CMK (cell line): ENCODE results near the gene BRDT.

ENCODE experiments used
- DNase-seq: peaks from one replicate; pipeline ENCODE4 v3.0.0-alpha.2; 2010; ENCODE audit warnings: low read depth

BRDT gene

DNA sequence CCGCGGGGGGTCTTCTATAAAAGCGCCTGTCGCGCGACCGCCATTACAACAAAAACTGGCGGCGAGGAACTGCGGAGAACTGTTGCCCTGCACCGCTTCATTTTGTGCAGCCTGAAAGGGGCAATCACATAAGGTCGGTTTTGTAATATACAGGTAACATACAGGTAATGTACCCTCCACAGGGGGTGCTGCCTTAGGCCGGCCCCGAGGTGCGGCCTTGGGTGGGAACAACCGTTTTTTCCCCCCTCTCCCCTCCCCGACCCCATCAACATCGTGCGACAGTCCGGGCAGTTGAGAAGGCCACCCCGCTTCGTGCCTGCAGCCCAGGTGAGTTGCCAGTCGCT lies at the start of gene BRDT:
TSS of gene BRDT (plus strand) at position 46 of the 344 bp plus-strand sequence. CDS start 13,354 bp downstream, outside the sequence.
- no peak for DNase-seq

DNA sequence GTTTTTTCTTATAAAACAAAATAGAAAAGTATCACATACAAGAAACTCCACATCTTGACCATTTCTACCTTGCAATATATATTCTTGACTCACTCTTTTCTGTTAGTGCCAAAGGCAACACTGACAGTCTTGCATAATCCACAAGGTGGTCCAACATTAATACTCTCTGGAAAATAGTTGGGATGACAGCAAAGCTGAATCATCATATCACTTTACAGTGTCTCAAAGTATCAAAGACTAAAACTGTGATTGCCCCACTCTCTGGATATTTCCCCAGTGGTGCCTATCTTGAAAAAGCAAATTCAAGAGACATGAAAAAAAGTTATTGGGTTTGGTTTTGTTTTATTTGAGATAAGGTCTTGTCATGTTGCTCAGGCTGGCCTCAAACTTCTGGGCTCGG lies 48.6 kb upstream of the BRDT start:
- DNase-seq, result no peak

DNA sequence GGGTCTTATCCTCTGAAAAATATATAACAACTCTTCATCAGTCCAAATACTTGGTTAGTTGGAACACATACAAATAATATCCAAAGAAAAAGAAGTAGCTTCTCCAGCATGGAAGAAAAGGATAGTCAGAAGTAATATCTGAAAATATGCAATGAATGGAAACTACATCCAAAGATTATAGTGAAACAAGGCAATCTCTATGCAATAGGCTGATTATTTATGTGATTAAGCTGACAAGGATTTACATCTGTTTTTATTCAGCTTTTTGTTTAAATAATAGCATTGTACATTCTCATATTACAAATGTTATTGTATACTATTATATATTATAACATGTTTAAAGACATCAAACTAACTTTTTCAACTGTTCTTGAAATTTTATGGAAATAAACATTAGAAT lies 48.0 kb upstream of the BRDT start:
- no peak for DNase-seq

DNA sequence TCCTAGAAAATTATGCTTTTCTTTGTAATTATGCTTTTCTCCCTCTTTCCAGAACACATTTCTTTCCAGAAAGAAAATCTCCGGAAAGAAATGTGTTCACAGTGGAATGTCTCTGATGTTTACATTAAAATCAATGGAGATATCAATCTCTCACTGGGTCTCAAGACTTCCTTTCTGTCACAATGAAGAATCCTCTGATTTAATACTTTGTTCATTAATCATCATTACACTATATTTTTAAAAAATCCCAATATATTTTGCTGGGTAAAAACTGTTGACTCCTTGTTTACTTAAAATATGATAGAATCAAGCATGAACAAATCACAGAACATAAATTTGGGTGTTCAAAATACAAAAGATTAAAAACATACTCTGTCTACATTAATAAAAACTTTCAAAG lies 36.9 kb upstream of the BRDT start:
- DNase-seq, result no peak

DNA sequence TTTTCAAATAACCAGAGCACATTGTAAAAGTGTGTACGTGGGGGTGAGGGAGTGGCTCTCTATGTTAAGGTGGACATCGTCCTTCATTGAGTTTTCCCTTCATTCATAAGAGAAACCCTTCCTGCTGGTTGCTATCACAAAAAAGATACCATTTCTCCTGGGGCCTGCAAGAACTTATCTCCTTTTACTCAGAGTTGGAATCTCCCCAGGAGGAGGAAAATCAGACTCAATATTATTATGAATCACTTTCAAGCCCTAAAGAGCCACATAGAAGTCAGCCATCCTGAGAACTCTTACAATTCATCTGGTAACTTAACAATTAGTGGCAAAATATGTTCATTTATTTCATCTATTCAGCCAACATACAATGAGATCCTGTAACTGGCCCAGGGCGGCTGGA lies 36.2 kb upstream of the BRDT start:
- no peak for DNase-seq

DNA sequence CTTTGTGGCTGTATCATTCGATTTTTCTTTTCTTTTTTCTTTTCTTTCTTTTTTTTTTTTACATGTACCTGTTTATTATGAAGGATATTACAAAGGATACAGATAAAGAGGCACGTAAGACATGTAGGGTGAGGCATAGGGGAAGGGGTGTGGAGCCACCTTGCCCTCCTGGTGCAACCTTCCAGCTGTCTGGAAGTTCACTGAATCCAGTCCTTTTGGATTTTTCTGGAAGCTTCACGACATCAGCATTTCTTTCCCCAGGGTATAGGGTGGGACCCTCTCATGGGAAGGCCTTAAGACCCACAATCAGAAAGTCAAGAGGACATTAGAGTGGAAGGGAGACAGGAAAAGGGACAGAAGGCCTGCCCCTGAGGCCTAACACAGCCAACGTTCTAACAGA lies 33.2 kb upstream of the BRDT start:
- no peak for DNase-seq

DNA sequence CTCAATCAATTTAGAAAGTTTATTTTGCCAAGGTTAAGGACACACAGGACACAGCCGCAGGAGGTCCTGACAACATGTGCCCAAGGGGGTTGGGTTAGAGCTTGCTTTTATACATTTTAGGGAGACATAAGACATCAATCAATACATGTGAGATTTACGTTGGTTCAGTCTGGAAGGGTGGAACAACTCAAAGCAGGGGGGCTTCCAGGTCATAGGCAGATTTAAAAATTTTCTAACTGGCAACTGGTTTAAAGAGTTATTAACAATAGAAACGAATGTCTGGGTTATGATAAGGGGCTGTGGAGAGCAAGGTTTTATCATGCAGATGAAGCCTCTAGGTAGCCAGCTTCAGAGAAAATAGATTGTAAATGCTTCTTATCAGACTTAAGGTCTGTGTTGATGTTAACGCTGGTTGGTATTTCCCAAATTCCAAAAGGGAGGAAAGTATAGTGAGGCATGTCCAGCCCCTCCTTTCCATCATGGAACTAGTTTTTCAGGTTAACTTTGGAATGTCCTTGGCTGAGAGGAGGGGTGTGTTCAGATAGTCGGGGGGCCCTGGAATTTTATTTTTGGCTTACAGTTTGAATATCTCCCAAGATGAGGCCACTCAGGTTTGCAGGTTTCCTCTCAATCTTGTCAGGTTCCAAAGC lies 32.3 kb upstream of the BRDT start:
- no peak for DNase-seq

DNA sequence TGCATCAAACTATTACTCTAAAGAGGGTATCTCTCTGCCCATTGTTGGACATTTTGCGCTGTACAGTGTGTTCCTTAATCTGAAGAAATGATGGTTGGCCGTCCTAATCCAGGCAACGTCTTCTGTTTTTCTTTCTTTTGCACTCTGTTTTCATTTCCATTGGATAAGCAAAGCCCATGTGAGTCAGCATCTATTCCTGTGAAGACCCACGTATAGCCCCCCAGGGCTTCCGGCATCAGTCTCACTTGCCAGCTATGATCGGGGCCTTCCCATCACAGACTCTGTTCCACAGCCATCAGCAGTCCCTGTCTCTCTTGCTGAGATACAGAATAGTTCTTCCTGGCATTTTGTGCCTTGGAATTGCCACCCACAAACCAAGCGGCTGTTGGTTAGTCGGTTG lies 29.2 kb upstream of the BRDT start:
- DNase-seq, result no peak

DNA sequence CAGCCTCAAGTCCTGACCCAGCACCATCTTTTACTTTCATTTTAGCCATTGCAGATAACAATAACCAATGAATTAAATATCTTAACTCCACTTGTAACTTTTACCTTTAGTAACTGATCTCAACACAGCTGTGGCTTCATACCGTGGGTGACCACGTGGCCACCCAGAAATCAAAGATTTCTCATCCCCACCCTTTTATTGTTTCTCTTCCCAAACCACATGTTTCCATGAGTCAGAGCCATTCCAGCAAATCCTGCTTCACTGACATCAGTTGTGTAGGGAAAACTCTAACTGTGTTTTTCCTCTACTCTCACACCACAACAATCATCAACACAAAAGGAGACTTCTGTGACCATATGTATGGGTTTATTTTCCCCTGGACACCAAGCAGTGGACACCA lies 25.1 kb upstream of the BRDT start:
- DNase-seq, result no peak

DNA sequence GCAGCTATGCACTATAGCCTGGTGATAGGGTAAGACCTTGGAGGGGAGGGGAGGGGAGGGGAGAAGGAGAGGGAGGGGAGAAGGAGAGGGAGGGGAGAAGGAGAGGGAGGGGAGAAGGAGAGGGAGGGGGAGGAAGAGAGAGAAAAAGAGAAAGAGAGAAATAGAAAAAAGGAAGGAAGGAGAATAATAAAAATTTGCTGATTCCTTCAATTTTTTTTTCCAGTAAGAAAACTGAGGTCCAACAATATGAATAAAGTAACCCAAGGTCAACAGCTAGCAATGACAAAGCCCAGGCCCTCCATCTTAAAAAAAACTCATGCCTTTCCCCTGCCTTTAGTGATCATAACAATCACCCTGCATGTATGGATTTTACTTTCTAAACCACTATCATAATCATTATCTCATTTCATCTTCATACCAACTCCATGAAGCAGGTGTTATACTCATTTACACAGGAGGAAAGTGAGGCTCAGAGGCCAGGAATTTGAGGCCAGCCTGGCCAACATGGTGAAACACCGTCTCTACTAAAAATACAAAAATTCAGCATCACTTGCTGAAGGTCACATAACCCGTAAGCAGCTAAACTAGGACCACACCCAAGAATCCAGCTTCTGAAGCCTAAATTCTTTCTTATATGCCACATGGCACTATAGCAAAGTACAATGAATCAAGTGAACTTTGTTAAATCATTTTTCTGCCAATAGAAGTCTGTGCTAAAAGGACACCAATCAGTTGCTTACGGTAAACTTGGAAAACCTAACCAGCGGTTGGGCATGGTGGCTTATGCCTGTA lies 23.4 kb upstream of the BRDT start:
- DNase-seq, result no peak

DNA sequence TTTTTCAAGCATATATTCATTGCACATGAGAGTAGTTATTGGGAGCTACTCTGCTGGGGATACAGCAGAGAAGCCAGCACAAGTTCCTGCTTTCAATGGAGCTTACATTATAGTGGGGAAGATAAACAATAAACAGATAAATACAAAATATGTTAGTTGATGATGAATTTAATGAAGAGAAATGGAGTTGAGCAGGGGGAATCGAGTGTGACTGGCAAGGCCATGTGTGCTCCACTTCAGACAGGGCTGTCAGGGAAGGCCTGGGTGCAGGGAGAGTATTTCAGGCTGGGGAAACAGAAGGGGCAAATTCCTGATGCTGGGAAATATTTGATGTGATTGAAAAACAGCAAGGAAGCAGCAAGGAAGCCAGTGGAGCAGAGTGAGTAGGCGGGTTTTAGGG lies 21.2 kb upstream of the BRDT start:
- DNase-seq, result no peak

DNA sequence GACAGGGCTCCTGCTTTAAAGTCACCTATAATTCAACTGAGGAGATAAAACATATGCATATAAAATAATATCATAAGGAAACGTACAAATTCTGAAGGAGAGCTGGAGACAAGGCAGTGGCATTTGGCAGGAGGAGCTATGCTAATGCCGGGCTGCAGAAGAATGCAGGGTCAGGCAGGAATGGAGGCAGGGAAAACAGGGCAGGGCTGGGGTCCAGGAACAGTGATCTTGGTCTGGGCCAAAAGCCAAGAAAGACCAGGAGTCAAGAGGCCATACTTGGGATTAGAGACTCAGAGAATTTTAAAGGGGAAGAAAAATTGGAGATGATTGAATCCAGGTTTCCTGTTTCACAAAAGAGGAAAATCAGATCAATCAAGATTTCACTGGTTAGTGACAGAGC lies 20.0 kb upstream of the BRDT start:
- no peak for DNase-seq

DNA sequence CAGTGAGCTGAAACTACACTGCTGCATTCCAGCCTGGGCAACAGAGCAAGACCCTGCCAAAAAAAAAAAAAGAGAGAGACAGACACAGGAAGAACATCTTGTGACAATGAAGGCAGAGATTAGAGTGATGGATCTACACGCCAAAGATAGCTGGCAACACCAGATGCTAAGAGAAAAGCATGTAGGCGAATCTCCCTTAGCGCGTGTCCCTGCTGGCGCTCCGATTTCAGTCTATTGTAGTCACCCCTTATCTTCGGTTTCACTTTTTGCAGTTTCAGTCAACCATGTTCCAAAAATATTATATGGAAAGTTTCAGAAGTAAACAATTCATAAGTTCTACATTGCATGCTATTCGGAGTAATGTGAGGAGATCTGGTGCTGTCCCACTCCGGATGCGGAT lies 11.6 kb upstream of the BRDT start:
- DNase-seq, result no peak

DNA sequence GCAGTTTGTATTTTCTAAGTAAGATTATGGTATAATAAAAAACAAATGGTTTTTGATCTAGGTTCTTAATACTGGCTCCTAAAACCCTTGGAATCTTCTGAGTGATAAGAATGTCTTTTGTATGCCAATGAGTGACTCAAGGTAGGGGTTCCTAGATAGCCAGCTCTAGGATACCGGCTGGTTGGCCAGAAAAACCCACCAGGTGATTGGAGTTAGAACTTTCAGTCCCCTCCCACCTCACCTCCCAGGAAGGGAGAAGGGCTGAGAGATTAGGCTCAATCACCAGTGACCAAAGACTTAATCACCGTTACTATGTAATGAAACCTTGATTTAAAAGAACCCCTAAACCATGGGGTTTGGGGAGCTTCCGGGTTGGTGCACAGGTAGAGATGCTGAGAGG lies 8.7 kb upstream of the BRDT start:
- no peak for DNase-seq

DNA sequence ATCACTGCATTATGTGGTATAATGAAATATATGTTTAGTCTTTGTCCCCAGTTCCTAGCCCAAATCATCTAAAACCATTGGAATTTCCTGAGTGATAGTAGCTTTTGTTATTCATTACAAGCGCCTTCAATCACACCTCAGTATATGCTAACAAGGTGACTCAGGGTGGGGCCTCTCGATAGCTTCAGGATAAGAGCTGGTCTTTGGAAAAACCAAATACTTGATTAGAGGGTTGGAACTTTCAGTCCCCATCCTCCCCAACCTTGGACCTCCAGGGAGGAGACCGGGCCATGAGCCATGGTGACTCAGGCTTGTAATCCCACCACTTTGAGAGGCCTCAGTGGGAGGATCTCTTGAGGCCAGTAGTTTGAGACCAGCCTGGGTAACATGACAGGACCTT lies 5.1 kb upstream of the BRDT start:
- no peak for DNase-seq

DNA sequence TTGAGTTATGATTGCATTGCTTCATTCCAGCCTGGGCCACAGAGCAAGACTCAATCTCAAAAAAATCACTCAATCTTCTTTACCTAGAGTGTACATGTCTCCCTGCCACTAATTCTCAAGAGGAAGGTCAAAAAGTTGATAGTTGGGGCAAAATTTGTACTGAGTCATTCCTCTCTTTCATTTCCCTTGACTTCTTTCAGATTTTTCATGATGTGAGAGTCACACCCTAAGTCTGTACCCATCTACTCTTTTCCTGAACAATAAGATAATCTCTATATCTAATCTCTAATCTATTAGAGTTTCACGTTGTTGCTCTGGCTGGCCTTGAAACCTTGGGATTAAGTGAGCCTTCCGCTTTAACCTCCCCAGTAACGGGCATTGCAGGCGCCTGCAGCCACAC lies 1.1 kb upstream of the BRDT start:
- DNase-seq, result no peak

DNA sequence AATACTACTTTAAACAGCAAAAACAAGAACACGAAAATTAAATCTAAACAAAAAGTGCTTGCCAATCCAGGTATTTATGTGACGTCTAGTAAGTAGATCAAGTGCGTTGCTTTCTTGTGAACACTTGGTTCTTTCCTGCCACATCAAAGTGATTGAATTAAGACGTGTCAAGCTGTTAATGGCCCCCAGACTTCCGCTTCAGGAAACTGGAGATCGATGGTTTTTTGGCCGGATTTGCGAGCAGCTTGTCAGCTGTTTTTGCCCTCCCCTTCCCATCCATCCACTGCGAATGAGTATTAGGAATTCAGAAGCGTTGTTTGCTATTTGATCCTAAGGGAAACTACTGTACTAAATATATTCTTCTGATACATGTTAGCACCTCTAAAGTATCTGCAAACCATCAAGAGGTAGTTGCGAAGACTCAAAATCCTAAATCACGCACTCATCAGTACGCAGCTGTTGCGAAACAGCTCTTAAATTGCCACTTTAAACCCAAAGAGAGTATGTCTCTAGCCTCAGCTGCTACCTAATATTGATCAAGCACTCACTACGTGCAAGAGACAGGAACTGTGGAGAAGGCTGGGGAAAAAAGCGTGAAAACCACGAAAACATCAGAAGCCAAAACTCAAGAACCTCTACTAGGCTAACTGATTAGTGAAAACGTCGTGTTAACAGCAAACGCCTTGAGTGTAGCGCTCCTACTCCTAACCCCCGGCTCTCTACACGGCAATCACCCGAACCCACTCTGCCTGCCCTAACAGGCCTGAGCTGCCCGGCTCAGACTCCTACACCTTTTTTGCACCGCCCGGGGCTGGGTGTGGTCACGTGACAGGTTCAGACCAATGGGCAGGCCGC lies 473 bp upstream of the BRDT start:
- DNase-seq, result no peak

DNA sequence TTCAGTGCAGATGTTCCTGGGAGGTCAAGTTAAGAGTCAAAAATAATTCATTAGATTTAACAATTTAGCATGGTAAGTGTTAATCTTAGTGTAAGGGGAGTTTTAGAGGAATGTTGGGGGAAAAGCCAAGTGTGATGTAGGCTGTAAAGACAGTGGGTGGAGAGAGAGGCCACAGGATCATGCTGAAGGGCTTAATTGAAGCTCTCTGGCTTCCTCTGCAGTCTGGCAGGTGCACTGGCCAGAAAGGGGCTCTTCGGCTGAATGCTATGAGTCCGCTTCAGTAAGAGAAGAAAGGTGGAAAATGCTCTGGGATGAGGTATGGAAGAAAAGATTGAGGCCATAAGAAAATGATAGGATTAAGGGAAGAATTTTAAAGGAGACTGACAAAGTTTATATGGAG lies 3.0 kb downstream of the BRDT start:
- DNase-seq, result no peak

DNA sequence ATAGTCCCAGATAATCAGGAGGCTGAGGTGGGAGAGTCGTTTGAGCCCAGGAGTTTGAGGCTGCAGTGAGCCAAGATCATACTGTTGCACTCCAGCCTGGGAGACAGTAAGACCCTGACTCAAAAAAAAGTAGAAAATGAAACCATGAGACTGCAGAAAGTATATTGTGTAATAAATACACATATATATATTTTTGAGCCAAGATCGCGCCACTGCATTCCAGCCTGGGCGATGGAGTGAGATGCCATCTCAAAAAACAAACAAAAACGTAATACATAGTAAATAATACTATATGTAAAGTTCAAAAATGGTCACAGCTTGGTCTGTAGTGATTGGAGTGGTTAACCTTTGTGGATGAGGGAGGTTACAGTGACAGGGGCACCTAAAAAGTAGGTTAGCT lies 9.7 kb downstream of the BRDT start:
- DNase-seq, result no peak

DNA sequence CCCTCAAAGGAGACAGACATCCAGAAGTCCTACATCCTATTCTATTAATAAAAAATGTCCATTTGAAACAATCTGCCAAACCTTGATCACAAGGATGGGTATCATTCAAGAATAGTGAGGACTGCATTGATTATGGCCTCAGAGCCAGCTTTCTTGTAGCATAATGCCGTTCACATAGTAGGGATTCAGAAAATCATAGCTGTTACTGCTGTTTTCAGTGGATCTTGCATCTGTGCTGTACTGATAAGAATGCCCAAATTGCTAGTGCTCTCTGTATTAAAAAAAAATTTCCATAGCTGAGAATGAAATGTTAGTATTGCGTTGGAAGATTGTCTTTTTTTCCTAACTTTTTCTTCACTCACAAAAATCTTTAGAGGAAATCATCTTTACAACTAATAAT lies 19.1 kb downstream of the BRDT start:
- no peak for DNase-seq

DNA sequence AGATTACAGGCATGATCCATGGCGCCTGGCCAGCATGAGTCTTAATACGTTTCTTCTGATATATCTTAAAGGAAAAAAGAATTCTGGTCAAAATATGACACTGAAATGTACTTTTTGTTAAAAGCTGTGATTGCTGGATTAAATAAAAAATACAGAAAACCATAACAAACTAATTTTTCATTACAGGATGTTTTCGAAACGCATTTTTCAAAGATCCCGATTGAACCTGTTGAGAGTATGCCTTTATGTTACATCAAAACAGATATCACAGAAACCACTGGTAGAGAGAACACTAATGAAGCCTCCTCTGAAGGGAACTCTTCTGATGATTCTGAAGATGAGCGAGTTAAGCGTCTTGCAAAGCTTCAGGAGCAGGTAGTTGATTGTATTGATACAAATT lies 30.2 kb downstream of the BRDT start:
- DNase-seq, result no peak

DNA sequence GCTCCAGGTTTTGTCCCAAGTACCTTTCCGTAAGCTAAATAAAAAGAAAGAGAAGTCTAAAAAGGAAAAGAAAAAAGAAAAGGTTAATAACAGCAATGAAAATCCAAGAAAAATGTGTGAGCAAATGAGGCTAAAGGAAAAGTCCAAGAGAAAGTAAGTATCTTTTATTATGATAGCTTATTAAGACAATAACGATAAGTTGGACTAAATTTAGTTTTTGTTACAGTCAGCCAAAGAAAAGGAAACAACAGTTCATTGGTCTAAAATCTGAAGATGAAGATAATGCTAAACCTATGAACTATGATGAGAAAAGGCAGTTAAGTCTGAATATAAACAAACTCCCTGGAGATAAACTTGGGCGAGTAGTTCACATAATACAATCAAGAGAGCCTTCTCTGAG lies 31.5 kb downstream of the BRDT start:
- DNase-seq, result no peak

DNA sequence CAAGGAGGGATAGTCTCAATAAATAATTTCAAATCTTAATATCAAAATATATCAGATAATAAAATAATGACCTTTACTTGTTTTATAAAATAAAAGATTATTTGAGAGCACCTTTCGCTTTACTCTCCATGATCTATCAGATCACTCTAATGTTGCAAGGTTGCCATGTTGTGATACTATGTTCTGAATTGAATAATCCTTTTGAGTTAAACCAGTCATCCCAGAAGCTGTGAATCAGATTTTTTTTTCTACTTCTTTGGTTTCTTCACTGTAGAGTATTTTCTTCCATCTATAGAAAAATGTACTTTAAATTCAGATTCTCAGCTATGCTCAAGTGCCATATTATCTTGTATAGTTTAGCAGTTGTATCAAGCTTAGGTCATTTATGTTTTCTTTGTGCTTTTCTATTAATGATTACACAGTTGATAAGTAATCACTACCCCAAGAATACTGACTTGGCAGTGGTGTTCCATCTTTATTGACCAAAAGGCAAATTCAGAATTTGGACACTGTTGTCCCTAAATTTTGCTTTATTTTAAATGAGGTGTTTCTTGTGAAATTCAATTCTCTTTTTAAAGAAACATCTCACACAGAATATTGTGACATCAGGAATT lies 32.9 kb downstream of the BRDT start:
- no peak for DNase-seq
